Fibroblast of villous mesenchyme (primary cell): Measurements from ENCODE around the gene NRF1. TPM values are rescaled to one million over a fixed set of nuclear protein-coding genes. Genes with fewer than 3 reads are reported as not detected.
A peak's percentile ranks its signal among the peaks of the same experiment; 100 is the strongest.

ENCODE experiments used
- DNase-seq: peaks from one replicate; pipeline ENCODE4 v3.0.0-alpha.2; 2010; ENCODE audit warnings: low read depth
- H3K4me3 ChIP-seq: 2 replicates; pipeline ENCODE4 v1.5.1; 2011; ENCODE audit warnings: low read depth, mild to moderate bottlenecking, low read length
- CTCF ChIP-seq: IDR thresholded peaks from 2 replicates; pipeline ENCODE4 v1.5.1; 2012; ENCODE audit warnings: low read depth, mild to moderate bottlenecking, low read length; ENCODE audit not compliant: insufficient read depth
- total RNA-seq: library from RNA; depleted of rRNA; stranded (reverse); fragments of >200 nt; gene quantifications from 2 replicates; pipeline ENCODE4 v1.2.3, GENCODE V29; 2012

NRF1 gene
- total RNA-seq, 1 donor: 12.5 TPM

- no peak overlapping the region for H3K4me3 ChIP-seq
- no peak for TF ChIP-seq CTCF
- peak; percentile 6 for DNase-seq
These were observed 87.2 kb downstream of the NRF1 start for GRCh38 chr7:129698516-129699418.

GRCh38 chr7:129702316-129702715 is 90.8 kb downstream of the NRF1 start:
- TF ChIP-seq CTCF: no peak
- DNase-seq: peak; percentile 2
- H3K4me3 ChIP-seq: no peak overlapping the region

- no peak overlapping the region for H3K4me3 ChIP-seq
- no peak for TF ChIP-seq CTCF
- no peak for DNase-seq
These were observed 91.3 kb downstream of the NRF1 start for GRCh38 chr7:129702761-129703338.

DNA sequence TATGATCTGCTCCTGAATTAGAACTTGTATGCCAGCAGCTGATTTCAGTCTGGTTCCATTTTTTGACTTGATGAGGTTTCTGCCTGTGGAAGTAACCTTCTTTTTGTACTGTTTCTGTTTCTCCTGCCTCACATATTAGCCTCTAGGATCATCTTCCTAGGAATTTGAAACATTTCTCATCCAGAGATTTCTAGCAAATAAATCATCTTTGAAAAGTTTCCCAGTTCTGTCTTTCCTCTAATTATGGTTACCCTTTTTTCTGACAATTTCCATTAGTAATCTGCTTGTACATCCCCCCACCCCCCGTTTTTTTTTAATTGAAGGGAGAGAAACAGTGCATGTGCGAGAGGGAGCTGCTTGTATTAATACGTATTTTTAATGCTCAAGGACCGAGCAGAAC is 92.2 kb downstream of the NRF1 start:
- TF ChIP-seq CTCF: no peak
- no peak for DNase-seq
- H3K4me3 ChIP-seq: no peak overlapping the region

GRCh38 chr7:129707910-129708499 is 96.5 kb downstream of the NRF1 start:
- DNase-seq: no peak
- no peak overlapping the region for H3K4me3 ChIP-seq
- TF ChIP-seq CTCF: no peak

DNA sequence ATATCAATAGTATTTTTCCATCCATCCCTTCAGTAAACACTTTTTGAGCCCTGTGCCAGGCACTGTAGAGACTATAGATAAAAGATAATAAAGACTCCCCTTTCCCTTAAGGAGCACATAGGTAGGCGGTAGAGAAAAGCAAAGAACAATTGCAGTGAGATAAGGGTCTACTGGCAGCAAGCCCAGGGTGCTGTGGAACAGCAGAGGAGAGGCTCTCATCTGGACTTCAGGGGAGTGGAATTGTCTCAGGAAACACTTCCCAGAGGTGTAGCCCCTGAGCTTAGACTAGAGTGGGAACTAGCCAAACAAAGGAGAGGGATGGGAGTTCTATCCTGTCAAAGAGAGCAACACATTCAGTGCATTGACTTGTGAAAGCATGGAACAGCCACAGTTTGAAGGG is 102.0 kb downstream of the NRF1 start:
- DNase-seq: no peak
- TF ChIP-seq CTCF: no peak
- H3K4me3 ChIP-seq: no peak overlapping the region
